Islet precursor cell (in vitro differentiated cells): ENCODE measurements around the gene NRXN3.

ENCODE experiments used
- DNase-seq: peaks from one replicate; pipeline ENCODE4 v3.0.0-alpha.2; 2018

NRXN3 gene

DNA sequence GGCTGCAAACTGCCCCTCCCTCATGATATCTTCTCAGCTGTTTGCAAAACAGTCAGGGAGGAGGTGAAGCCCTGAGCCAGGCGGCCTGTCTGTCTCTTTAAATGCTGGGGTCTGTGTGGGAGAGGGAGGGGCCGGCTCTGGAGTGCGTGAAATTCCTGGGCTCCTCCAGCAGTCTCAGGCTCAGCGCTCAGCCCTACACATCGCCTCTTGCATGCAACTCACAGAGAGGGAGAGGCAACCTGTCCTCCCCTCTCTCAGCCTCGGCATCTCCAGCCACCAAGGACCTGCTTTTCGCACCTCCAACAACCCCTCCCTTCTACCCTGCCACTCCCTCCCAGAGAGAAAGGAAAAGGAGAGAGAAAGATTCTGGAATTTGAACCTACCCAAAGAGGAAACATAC, at the start of gene NRXN3:
Gene NRXN3 (plus strand): TSS at position 171 of the 400 bp plus-strand sequence. CDS start 72,721 bp downstream, outside the sequence.
- DNase-seq: peak; percentile 91

DNA sequence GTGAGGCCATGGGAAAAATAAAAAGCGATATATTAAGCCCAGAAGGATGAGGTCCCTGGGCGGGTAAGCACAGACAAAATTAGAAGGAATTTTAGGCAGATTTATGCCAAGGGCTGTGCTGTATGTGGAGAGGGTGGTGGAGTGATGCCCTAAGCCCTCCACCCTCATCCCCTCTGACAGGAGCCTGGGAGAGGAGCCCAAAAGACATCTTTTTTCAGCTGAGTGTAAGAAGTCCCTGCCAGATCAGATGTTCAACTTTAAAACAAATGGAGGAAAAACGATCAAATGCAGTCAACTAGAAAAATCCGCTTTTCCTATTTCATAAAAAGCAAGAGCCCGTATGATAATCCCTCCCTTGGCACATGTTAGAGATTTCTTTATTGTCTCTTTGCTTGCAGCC, 47.7 kb upstream of the NRXN3 start:
- no peak for DNase-seq

DNA sequence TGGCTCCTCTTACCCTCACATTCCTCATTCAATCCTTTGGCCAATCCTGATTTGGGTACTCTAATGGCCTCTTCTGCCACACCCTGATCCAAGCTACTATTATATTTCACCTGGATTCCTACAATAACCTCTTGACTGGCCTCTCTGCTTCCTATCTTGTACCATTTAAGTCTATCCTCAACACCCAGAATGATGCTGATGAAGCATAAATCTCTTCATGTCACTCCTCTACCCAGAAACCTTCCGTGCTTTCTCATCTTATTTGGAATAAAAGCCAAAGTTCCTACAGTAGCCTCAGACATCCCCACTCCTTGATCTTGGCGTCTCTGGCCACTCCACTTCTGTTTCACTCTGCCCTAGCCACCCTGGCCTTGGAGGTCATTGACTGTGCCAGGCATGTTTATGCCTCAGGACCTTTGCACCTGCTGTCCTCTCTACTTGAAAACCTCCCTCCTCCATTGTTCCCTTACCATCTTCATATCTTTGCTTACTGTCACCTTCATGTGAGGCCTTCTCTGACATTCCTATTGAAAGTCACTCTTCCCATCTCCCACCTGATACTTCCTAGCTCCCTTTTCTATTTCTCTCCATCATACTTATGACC, 46.4 kb upstream of the NRXN3 start:
- DNase-seq: no peak

DNA sequence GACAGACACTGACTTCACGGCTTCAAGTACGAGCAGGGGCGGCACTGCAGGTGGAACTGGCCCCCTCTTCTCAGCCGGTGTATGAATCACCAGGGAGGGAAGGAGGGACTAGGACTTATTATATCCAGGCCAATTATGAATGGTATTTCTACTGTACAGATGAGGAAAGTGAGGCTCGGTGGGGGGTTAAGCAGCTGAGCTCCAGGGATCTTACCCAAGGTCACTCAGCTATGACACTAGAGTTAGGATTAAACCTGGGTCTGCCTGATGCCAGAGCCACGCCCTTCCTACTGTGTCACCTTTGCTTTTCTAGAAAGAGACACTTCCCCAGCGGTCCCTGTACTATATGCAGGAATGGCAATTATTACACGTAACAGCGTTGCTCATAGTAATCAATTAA, 42.2 kb upstream of the NRXN3 start:
- no peak for DNase-seq

DNA sequence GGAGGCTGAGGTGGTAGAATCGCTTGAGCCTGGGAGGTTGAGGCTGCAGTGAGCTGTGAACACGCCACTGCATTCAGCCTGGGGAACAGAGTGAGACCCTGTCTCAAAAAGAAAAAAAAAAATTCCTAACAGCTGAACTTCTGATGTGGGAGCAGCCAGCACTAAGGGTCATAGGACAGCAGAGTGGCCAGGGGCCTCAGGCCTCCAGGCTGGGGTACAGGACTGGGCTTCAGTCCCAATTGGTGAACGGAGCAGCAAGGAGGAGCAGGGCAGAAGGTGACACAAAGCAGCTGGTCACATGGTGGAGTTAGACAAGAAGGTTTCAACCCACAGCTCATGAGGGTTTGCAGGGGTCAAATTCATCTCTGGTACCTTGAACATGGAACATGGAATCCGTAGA, 40.8 kb upstream of the NRXN3 start:
- no peak for DNase-seq

DNA sequence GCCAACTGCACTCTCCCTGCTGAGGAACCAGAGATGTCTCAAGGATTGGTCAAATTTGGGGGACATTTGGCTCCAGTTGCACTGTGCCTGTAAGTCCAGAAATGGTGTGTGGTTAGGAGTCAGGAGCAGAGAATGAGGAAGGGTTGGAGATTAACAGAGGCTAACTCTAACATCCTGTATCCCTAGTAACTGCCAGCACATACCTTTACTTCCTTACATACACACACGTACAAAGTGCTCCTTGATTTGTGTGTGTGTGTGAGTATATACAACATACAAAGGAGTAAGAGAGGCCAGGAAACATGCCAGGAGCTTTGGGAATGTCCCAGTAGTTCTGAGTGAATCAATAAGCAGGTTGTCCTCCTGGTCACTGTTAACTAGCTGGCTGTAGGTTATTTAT, 39.8 kb upstream of the NRXN3 start:
- no peak for DNase-seq

DNA sequence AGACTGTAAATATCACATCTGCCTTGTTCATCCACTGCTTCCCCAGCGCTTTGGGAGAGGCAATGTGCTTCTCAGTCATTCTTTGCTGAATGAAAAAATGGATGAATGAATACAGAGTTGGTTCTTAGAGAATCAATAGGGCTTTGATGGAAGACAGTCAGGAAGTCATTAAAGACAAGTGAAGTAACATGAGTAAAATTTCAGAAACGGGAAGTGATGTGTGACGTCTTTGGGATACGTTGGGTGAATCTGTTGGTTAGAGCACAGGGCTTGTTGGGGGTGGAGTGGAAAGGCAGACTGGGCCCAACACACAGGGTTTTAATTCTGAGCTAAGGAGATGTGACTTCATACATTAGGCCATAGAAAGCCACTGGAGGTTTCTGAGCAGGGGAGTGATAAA, 39.0 kb upstream of the NRXN3 start:
- no peak for DNase-seq

DNA sequence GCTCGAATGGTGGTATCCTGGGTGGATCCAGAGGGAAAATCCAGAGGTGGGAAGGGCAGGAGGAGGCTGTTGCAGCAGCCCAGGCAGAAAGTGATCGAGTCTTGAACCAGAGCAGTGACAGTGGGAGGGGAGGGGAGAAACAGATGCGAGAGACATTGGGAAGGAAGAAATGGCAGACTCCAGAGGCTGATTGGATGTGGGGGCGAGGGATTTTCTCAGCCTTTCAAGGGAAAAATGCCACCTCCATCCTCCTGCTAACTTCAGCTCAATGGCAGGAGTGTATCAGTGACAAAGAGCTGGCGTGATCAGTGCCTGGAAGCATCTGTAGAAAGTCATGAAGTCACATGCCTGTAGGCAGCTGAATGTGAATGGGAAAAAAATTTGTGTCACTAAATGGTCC, 38.6 kb upstream of the NRXN3 start:
- no peak for DNase-seq

DNA sequence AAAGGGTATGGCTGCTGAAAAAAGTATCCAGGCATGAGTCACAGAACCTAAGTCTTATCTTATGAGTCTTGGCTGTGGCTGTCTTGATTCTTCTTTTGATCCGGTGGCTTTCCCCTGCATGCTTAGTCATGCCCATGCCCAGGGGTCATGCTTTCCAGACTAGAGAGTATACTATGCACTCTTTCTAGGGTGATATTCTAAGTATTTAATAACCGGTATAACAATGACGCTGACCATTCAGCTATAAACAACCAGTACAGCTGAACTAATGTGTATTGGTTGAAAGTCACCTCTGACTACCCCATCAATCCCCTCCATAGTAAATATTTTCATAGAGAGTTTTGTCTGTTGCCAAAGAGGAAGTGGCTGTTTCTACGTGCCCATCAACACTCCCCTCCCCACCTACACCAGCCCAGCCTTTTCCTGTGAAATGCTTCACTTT, 34.7 kb upstream of the NRXN3 start:
- no peak for DNase-seq

DNA sequence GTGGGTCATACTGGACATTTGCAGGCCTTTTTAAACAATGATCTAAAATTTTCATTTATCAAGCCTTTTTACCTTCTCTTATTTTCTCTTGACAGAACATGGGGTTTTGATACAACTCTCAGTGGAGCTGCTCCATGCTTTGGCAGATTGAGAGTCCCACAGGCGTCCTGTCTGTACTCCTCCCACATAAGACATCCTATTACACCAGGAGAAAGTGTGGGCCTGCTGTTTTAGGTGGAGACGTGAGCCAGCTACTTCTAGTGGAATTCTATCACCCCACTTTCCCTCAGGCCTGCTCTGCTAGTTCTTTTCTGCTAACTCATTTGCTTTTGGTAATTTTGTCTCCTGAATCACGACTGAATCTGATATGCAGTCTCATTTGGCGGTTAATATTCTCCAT, 33.5 kb upstream of the NRXN3 start:
- no peak for DNase-seq

DNA sequence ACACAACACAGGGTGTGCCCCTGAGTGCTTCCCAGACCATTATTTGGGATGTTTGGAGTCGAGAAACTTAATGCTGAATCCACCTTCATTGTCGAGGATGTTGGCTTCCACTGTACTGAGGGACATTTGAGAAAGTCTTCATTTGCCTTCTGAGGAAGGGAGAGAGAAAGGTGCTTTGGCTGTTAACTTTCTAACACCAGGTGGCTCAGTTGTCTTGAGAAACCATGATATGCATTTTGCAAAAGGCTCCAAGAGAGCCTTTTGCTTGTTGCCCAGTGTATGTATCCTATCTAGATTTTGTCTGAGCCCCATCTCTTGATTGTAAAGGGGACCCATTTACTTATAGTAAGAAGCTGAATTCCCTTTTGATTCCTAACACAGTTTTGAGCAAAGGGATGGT, 28.6 kb upstream of the NRXN3 start:
- no peak for DNase-seq

DNA sequence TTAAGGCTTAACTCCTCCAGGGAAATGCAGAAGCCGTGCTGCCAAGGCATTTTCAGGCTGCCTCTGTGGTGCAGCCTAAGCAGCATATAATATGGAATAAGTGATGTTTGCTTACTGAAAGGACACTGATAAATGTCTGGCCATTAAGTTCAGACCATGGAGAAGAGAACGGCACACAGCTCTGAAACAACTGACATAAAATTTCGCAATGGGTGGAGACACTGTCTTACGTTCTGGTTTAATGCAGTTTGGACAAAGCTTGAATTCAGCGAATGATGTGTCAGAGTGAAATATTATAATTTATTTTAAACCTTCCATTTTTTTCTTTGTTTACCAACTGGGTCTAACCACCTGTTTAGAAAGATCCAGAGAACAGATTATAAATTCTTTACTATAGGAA, 27.2 kb upstream of the NRXN3 start:
- no peak for DNase-seq

DNA sequence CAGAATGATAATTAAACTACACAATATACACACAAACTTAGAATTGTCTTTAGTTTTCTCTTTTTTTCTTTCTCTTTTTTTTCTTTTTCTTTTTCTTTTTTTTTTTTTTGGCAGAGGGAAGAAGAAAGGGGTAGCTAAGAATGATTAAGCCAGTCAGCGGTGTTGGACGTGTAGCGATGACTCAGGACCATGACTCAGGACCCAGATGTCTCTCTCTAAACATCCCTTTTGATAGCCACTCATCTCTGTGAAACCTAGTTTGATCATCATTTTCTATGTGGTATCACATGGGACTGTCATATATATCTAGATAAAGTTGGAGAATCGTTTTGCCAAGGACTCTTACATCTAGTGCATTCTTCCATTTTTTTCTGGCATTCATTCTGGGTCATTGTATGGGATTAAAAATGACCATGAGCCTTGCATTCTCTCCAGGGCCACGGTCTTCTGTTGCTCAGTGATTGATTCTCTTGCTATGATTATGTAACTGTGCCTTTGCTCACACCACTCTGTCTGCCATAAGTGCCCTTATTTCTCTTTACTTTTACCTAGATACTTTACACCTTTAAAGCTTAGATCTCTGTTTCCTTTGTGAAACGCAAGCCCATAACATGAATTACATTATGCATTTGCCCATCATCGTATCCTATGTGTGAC, 26.6 kb upstream of the NRXN3 start:
- DNase-seq: no peak

DNA sequence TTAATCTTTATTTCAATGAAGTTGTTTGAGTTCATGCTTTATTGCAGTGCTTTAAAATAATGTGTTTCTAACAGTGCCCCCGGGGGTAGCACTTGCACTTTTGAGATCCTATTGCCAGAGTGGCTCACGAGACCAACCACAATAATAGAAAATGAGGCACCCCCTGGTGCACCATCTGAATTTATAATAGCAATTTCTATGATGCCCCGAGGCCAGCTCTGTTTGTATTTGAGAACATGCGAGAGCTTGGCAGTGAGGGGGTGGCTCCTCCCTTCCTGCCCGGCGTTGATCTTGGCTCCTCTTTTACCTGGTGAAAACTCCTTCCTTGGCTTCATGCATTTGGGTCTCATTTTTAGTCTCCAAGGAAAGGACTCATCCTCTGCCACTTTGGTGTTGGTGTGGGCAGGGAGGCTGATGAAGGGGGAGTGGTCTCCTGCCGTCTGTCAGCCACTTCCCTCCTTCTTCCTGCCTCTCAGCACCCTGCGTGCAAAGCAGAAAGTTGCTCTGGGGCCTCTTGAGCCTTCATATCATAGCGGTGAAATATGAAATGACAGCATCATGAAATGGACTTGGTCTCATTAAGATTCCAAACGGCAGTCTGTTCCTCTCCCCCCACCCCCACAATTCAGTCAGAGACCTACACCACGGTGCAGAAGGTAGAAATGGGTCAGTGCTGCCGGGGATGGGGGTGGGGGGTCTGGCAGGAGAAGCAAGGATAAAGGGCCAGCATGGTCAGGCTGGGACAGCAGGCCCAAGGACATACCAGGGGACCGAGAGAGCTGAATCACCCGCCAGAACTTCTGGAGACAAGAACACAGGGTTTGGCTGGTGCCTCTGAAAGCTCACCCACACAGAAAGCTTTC, 17.7 kb upstream of the NRXN3 start:
- no peak for DNase-seq

DNA sequence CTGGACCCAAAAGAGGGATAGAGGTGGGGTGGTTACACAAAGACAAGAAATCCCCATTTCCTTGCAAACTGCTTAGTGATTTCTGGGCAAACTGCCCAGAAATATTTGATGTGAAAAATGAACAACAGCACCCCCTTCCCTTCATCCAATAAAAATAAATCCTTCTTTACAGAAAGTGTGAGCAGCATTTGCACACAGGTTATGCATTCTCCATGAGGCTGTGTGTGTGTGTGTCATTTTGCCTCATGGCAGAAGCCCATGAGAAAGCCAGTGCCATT, 17.2 kb upstream of the NRXN3 start:
- no peak for DNase-seq

DNA sequence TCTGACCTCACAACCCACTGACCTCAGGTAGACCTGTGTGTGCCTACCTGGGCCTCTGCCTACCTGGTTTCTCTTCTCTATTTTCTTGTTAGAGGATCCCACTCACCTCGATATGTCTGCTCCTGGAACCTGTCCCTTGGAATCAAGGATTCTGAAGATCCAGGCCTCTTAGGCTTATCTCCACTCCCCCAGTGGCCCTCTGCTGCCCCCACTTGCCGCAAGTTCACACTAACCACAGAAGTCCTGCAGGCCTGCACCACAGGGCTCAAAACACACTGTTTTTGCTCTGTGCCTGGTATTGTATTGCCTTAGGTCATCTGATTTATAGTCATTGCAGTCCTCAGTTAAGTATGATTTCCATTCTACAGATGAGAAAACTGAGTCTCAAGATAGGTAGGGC, 15.3 kb upstream of the NRXN3 start:
- DNase-seq: peak; percentile 61

DNA sequence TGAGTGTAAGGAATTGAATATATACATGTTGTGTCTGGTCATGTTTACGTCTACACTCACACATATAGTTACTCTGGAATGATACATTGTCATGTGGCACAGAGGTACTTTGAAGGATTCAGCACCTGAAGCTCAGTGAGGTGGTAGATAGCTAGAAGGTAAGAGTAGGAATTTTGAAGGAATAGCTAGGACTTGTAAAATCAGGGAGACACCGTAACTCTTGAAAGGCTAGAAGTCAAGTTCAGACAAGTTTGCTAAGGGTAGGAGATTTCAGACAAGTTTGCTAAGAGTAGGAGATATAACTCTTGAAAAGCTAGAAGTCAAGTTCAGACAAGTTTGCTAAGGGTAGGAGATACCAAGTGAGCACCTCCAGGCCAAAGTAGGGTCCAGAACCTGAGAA, 14.0 kb upstream of the NRXN3 start:
- DNase-seq: no peak

DNA sequence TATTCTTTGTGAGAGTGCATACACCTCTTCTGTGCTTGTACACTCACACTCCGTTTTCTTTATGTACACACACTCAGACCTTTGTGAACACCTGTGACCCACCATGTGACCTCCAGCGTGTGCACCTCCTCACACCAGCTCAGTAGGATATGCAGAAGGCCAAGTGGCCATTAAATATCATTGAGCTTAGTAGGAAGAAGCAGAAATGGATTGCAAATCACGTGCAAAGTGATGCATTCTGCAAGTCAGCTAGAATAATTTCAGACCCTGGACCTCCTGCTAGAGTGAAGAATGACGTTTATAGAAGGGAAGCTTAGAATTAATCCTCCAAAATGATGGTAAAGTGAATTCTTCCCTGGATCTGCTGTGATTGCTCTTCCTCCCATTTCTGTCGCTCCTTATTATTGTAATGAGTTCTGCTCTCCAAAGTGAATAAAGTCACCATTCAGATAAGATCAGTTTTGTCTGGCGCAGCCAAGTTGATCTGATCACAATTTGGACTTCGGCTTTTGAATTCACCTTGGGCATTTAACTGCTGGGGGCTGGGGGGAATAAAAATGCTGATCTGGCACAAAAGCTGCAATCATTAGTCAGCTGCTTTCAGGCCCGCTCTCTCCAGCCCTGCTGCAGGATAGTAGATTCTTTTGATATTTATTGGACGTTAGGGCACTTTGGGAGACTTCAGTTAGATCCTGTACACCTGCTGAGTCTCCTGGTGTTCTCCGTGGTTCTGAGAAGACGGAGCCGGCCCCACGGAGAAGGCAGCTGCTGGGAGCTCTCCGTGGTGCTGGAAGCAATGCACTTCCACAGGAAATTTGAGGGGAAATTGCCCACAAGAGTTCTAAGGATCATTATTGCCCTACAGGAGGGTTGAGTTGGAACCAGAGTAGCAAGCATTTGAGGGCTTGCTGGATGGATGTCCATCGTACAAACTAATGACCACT, 12.4 kb upstream of the NRXN3 start:
- peak; percentile 82 for DNase-seq

DNA sequence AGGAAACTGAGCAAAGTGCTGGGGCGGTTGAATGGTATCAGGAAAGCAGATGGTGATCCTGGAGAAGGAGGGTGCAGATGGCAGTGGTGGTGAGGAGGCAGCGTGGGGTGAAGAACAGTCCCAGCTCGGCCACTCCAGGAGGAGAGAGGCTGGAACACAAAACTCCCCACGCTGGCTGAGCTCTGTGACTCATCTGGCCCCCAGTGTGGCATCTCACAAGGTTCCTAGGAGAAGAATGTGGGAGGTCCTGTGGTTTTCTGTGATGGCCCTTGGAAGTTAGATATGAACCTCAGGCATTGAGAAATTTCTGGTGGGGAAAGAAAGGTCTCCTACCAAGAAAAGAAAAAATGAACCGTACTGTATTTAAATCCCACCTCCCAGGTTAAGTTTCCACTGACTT, 8.0 kb upstream of the NRXN3 start:
- DNase-seq: peak; percentile 72

DNA sequence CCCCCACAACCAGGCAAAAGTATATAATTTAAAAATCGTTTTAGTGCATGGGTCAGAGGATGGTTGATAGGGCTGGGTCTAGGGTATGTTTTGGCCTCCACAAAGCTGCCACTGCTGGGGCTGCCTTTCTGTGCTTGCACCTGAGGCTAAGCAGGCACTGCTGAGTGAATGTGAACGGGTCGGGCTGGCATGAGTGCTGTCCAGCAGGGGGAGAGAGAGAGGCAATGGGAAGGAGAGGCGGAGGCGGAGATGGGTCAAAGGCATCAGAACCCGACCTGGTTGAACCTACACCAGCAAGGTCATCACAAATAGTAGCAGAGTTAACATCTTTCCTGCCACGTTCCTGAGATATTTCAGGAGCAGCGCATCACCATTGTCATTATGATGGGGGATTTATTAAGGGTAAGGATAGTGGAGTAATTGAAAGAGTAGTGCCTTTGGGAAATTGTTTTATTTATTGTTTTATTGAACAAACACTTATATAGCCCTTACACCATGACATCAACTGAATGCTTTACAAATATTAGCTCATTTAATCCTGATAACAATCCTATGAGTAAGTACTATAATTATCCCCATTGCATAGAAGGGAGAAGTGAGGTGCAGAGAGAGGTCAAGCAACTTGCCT, 5.8 kb upstream of the NRXN3 start:
- peak; percentile 81 for DNase-seq

DNA sequence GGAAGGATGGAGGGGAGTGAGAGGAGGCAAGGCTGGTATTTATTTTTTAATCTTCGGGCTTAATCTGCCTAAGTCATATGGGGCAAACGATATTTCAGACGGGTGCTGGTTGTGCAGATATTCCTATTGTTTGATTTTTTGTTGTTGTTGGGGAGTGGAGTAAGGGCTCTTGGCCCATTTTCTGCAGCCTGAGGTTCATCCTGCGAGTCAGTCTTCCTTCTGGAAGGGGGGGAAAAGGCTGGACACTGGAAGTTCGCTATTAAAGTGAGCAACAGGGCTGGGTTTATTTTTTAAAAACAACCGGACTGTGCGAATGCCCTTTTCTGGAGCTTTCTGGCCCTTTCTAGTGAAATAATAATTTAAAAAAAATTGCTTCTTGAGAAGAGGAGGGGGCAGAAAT, 2.3 kb downstream of the NRXN3 start:
- no peak for DNase-seq

DNA sequence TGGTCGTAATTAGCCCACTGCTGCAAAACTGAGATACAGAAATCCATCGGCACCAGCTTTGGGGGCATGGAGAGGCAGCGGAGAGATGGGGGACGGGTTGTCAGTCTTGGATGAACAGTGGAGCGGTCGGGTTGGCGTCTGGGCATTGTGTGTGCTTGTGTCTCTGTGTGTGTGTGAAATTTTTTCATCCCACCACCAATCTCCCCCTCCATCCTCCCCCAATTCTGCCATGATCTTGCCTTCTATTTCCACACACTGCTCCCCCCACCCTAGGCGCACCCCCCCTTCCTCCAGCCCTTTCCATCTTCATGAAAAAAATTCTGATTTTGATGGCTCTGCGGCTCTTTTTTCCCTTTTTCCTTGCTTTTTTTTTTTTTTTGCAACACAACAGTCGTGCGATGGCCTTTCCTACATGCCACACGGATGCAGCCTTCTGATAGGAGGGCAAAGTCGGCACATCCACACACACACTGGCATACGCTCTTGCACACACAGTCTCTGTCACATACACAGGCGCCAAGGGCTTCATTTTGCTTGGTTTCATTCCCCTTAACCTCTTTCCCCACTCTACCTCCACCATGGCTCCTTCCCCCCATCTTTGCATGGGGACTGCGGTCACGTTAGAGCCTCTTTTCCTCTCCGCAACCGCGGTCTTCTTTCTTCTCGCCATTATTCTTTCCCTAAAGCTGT, 3.3 kb downstream of the NRXN3 start:
- DNase-seq: no peak
